SK-N-SH (cell line): ENCODE data around the gene HOXB6. TPM values are rescaled to one million over a fixed set of nuclear protein-coding genes. Genes with fewer than 3 reads are reported as not detected.

Experiments used
- CTCF ChIA-PET: fragments of 300-600, 350-600 bp; formaldehyde crosslinking; extraction: SDS; loops from one replicate; lab custom pipeline; 2021; lab: Yijun Ruan, JAX
- POLR2A ChIA-PET: fragments of 350-600 bp; sonication (Branson Sonifier 250); formaldehyde crosslinking; extraction: SDS; loops from one replicate; lab custom pipeline; 2020; ENCODE audit warnings: antibody characterized with exemption, inconsistent platforms; lab: Yijun Ruan, JAX
- DNase-seq: peaks from one replicate; pipeline ENCODE4 v3.0.0; 2012
- H2AFZ ChIP-seq: fragments of 200-600 bp; sonication (generic); 2 replicates; pipeline ENCODE4 v1.8.1; 2016; ENCODE audit warnings: antibody characterized with exemption, mild to moderate bottlenecking, low read depth
- H3F3A ChIP-seq: fragments of 200-600 bp; sonication (generic); replicated peaks from 2 replicates; pipeline ENCODE3; 2016; ENCODE audit warnings: antibody characterized with exemption, mild to moderate bottlenecking; ENCODE audit not compliant: insufficient read depth
- H3K27ac ChIP-seq, 2 experiments: fragments of 200-500 bp in 1 of 2; fragments of 200-600 bp in 1 of 2; sonication (Bioruptor generic) in 1 of 2; sonication (generic), shearing (Covaris generic) in 1 of 2; 2 replicates each; pipeline versions ENCODE4 v1.5.1 to v1.6.1; 2014 to 2016; ENCODE audit warnings: low read depth in 2 of 2, inconsistent platforms in 1 of 2, low read length in 1 of 2, mild to moderate bottlenecking in 1 of 2, mixed read lengths in 1 of 2
- H3K27me3 ChIP-seq: fragments of 200-600 bp; sonication (generic), shearing (Covaris generic); 2 replicates; pipeline ENCODE4 v1.6.1; 2016; ENCODE audit warnings: mixed run types; ENCODE audit not compliant: insufficient read depth
- H3K36me3 ChIP-seq, 2 experiments: fragments of 200-500 bp in 1 of 2; fragments of 200-600 bp in 1 of 2; sonication (Bioruptor generic) in 1 of 2; sonication (generic) in 1 of 2; replicated peaks in 1 of 2; 2 replicates each; pipeline versions ENCODE3 to v1.5.1; 2014 to 2016; ENCODE audit warnings: low read length in 1 of 2, mild to moderate bottlenecking in 1 of 2; ENCODE audit not compliant: insufficient read depth in 2 of 2, control insufficient read depth in 1 of 2
- H3K4me1 ChIP-seq, 2 experiments: fragments of 200-500 bp in 1 of 2; fragments of 200-600 bp in 1 of 2; sonication (Bioruptor generic) in 1 of 2; sonication (generic), shearing (Covaris generic) in 1 of 2; 2 replicates each; pipeline versions ENCODE4 v1.5.1 to v1.6.1; 2014 to 2016; ENCODE audit warnings: low read depth in 1 of 2, low read length in 1 of 2, mixed run types in 1 of 2; ENCODE audit not compliant: insufficient read depth in 2 of 2, control insufficient read depth in 1 of 2
- H3K4me2 ChIP-seq: fragments of 200-600 bp; sonication (generic), shearing (Covaris generic); 2 replicates; pipeline ENCODE4 v1.6.1; 2017; ENCODE audit warnings: mixed run types
- H3K4me3 ChIP-seq, 2 experiments: fragments of 200-500 bp in 1 of 2; fragments of 200-600 bp in 1 of 2; sonication (Bioruptor generic) in 1 of 2; sonication (generic), shearing (Covaris generic) in 1 of 2; 2 replicates each; pipeline versions ENCODE4 v1.5.1 to v1.8.1; 2014 to 2016; ENCODE audit warnings: low read depth in 2 of 2, inconsistent platforms in 1 of 2, low read length in 1 of 2, mild to moderate bottlenecking in 1 of 2, mixed read lengths in 1 of 2, moderate library complexity in 1 of 2
- H3K79me2 ChIP-seq: fragments of 200-600 bp; sonication (generic); 2 replicates; pipeline ENCODE4 v1.8.1; 2017; ENCODE audit warnings: mild to moderate bottlenecking; ENCODE audit not compliant: insufficient read depth
- H3K9ac ChIP-seq: fragments of 200-600 bp; sonication (generic); 2 replicates; pipeline ENCODE4 v1.6.1; 2017; ENCODE audit warnings: mixed run types
- H3K9me2 ChIP-seq: fragments of 200-600 bp; sonication (generic); 2 replicates; pipeline ENCODE4 v1.6.1; 2017; ENCODE audit warnings: mixed run types
- H3K9me3 ChIP-seq: fragments of 200-600 bp; sonication (generic); 2 replicates; pipeline ENCODE4 v1.6.1; 2017; ENCODE audit warnings: mixed run types, mild to moderate bottlenecking, moderate library complexity
- H4K20me1 ChIP-seq: fragments of 200-600 bp; sonication (generic); 2 replicates; pipeline ENCODE4 v1.6.1; 2017; ENCODE audit warnings: mild to moderate bottlenecking, mixed run types; ENCODE audit not compliant: insufficient read depth
- CHD2 ChIP-seq: fragments of 150-350 bp; IDR thresholded peaks from 2 replicates; pipeline ENCODE4 v1.6.1; 2018; ENCODE audit warnings: low read length; ENCODE audit not compliant: partially characterized antibody
- ELF1 ChIP-seq: IDR thresholded peaks from 2 replicates; pipeline ENCODE4 v1.4.0; 2012
- EP300 ChIP-seq, 2 experiments: IDR thresholded peaks; 2 replicates each; pipeline versions ENCODE4 v1.4.0 to v1.6.1; 2012; ENCODE audit warnings: borderline replicate concordance in 1 of 2, low read depth in 1 of 2, low read length in 1 of 2
- FOSL2 ChIP-seq: IDR thresholded peaks from 2 replicates; pipeline ENCODE4 v1.4.0; 2012; ENCODE audit warnings: low read depth, mild to moderate bottlenecking, moderate library complexity, borderline replicate concordance
- GABPA ChIP-seq: IDR thresholded peaks from 2 replicates; pipeline ENCODE4 v1.4.0; 2012; ENCODE audit warnings: low read depth, mild to moderate bottlenecking
- JUND ChIP-seq: IDR thresholded peaks from 2 replicates; pipeline ENCODE4 v1.4.0; 2012
- MAX ChIP-seq: IDR thresholded peaks from 2 replicates; pipeline ENCODE4 v1.4.0; 2012; ENCODE audit warnings: low read depth
- MXI1 ChIP-seq: IDR thresholded peaks from 2 replicates; pipeline ENCODE4 v1.6.1; 2012; ENCODE audit warnings: mild to moderate bottlenecking, low read depth, low read length, improper control_type of control experiment
- NFIC ChIP-seq: IDR thresholded peaks from 2 replicates; pipeline ENCODE4 v1.4.0; 2012; ENCODE audit warnings: borderline replicate concordance
- POLR2AphosphoS5 ChIP-seq: IDR thresholded peaks from 2 replicates; pipeline ENCODE4 v1.6.1; 2012; ENCODE audit warnings: low read depth, low read length
- REST ChIP-seq: IDR thresholded peaks from 2 replicates; pipeline ENCODE4 v1.6.1; 2012; ENCODE audit warnings: mild to moderate bottlenecking, low read depth, low read length, moderate library complexity
- RXRA ChIP-seq: IDR thresholded peaks from 2 replicates; pipeline ENCODE4 v1.4.0; 2012; ENCODE audit warnings: low read depth, mild to moderate bottlenecking, borderline replicate concordance
- TCF12 ChIP-seq: IDR thresholded peaks from 2 replicates; pipeline ENCODE4 v1.4.0; 2012
- TEAD4 ChIP-seq: IDR thresholded peaks from 2 replicates; pipeline ENCODE4 v1.4.0; 2012; ENCODE audit warnings: mild to moderate bottlenecking, borderline replicate concordance; ENCODE audit not compliant: insufficient read depth
- USF2 ChIP-seq: fragments of 150-350 bp; IDR thresholded peaks from 2 replicates; pipeline ENCODE4 v1.6.1; 2017; ENCODE audit warnings: antibody characterized with exemption, low read length, low read depth, borderline replicate concordance
- ZBTB33 ChIP-seq: IDR thresholded peaks from 2 replicates; pipeline ENCODE4 v1.4.0; 2012; ENCODE audit warnings: low read depth, borderline replicate concordance
- WGBS: methylation state at CpG from one replicate; pipeline ENCODE4 v1.1.6; 2017; ENCODE audit warnings: low lambda C conversion rate; 5-methylcytosine and 5-hydroxymethylcytosine counted together
- polyA plus RNA-seq, 3 experiments: library from polyadenylated mRNA; depleted of rRNA; stranded (reverse); fragments of >200 nt; gene quantifications; 2 replicates each; pipeline ENCODE4 v1.2.3, GENCODE V29; 2012

The HOXB6 gene
- polyA plus RNA-seq, 1 of the 3 experiments (the other 2 are of a cell fraction): not detected

GRCh38 chr17:48591255-48592056 is 13.3 kb downstream of the HOXB6 start:
- no peak overlapping the region for H3K4me3 ChIP-seq
- ChIA-PET POLR2A (no interaction called here), CTCF (interaction anchor here (0.6 to 1.9 kb wide), 5 partner anchors 22 to 288 kb away, joined by 3 to 15 read pairs (median 4); no protein-coding TSS in a partner anchor)
- H2AFZ ChIP-seq: no peak overlapping the region
- H4K20me1 ChIP-seq: no peaks in the 10 kb centered on the region
- H3K9me2 ChIP-seq: no peaks in the 10 kb centered on the region
- H3K36me3 ChIP-seq: no peaks in the 10 kb centered on the region
- no peak for DNase-seq
- no peaks in the 10 kb centered on the region for H3K9me3 ChIP-seq
- 56% methylated on average over 10 of the region's 10 CpGs for WGBS
- H3F3A ChIP-seq: peaks cover 4% of the 10 kb centered on the region
- TF ChIP-seq RXRA (no peak), ZBTB33 (no peak), NFIC (no peak), POLR2AphosphoS5 (no peak), USF2 (no peak), TCF12 (no peak), MXI1 (no peak), GABPA (no peak), EP300 (IDR thresholded peaks at IDR 0.05; ENCODE audit: borderline replicate concordance in 1 of 2, low read depth in 1 of 2, low read length in 1 of 2) (no peak), REST (no peak), JUND (no peak), FOSL2 (no peak), ELF1 (no peak), MAX (no peak), TEAD4 (no peak), CHD2 (no peak)
- no peaks in the 10 kb centered on the region for H3K79me2 ChIP-seq
- H3K27ac ChIP-seq: no peak overlapping the region
- peaks cover 98% of the 10 kb centered on the region for H3K27me3 ChIP-seq
- H3K4me2 ChIP-seq: no peak overlapping the region
- H3K9ac ChIP-seq: no peak overlapping the region
- H3K4me1 ChIP-seq: 0 out of 4 replicates have a peak, but pooled peaks cover 0 to 4% of the 10 kb centered on the region in 2 experiments
